Fibroblast of skin of abdomen (primary cell): ENCODE results near the gene TTC9.
A peak's percentile ranks its signal among the peaks of the same experiment; 100 is the strongest.

Source experiments
- DNase-seq: peaks from one replicate; pipeline ENCODE4 v3.0.0-alpha.2; 2013

Gene TTC9

DNA sequence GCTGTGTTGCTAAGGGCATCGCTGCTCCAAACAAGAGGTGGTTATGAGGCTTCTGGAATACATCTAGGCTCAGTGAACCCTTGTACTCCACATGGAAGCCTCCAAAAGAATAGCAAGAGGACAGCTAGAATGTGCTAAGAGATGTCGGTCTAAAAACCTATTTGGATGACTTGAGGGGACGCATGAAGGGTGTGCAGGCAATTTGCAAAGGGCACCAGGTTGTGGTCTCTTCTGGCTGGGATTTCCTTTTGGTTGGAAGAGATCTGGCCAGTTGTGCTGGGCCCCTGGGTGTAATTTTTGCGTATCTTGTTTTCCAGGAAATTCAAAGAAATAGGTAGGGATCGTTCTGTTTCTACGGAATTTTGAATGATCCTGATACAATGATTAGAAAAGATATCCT lies 4.2 kb downstream of the TTC9 start:
- no peak for DNase-seq

DNA sequence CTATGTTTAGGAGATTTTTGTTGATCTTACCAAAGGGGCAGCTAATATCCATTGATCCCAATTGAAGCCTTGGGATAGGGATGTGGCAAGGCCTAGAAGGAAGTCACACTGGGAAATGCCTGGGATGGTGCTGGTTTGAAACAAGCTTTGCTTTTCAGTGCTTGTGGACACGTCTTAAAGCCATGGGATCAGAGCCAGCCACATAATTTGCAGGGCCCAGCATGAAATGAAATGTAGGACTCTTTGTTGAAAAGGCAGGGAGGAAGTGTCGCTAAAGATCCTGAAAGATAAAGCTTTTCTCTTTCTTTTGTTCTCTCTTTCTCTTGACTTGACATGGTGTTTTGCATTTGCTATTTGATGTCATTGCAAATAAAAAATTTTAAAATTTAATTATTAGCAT lies 5.0 kb downstream of the TTC9 start:
- DNase-seq: no peak

DNA sequence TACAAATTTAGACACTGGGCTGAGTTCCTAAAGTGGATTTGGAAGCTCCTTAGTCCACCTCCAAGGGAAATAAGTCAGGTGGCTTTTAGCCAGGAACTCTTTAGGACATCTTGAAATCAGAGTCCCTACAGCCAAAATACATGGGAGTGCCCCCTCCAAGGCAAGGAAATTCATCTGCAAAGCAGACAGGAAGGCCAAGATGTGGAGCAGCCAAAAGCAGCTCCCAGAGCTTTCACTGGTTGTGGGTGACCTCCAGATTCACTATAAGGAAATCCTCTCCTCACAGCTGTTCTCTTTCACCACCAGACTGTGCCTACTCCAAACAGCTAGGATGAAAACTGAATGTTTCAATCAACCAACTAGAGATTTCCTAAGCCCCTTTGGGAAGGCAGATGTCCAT lies 6.6 kb downstream of the TTC9 start:
- no peak for DNase-seq

DNA sequence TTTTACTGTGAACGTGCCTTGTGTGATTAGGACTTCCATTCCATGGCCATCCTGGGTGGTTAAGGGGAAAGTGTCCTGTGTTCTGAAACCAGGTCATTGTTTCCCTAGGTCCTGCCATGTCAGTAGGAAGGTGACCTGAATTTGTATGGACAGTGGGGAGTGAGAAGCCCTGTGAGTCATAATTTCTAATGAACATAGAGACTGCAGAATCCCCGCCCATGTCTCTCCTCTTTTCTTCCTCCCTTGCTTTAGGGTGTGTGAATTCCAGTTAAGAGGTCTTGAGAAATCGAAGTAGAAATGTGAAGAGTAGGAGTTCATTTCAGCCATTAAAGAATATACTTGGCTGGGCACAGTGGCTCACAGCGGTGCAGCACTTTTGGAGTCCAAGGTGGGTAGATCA lies 8.1 kb downstream of the TTC9 start:
- no peak for DNase-seq

DNA sequence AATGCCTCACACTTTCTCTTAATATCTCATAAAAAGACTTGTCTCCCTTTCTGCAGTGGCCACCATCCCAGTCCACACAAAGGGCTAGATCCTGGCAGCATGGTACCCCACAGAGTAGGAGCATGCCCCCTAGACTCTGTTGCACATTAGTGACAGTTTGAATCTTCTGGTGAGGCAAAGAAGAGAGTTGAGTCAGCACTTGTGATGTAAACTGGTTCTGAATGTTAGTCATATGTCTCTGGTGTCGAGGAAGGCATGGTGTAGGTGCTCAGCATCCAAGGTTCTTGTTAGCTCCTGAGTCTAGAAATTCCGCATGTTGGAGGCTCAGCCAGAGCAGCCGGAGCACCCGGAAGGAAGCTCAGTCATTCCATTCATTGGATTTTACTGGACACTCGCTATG lies 9.8 kb downstream of the TTC9 start:
- DNase-seq: no peak

DNA sequence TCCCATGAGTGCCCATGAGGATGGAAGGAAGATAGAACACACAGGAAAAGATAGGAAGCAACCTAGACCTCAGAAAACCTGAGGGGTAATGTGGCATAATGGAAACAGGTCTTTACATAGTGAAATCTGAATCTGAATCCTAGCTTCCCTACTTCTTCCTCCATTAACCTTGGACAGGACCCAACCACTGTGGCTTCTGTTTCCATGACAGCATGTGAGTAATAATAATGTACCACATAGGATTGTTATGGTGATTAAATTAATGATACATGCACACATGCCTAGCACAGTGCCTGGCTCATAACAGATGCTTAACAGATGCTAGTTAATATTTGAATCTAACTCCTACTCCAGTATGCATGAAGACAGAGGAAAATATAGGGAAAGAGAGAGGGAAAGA lies 11.2 kb downstream of the TTC9 start:
- DNase-seq: no peak

DNA sequence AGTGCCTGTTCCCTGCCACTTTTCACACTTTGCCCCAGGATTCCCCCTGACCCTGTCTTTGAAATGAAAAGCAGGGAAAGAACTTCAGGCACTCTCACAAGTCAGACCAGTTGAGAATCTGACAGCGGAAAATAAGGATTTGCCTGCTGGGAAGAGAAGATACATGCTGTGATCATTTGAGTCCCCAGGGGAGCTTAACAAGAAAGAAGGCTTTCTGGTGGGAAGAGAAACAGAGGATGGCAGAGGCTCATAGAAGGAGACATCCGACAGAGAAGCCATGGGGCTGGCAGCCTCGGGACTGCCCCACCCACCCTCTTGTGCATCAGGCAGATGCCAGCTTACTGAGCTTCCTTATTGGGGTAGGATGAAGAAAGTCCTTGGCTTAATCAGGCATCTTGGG lies 11.9 kb downstream of the TTC9 start:
- no peak for DNase-seq

DNA sequence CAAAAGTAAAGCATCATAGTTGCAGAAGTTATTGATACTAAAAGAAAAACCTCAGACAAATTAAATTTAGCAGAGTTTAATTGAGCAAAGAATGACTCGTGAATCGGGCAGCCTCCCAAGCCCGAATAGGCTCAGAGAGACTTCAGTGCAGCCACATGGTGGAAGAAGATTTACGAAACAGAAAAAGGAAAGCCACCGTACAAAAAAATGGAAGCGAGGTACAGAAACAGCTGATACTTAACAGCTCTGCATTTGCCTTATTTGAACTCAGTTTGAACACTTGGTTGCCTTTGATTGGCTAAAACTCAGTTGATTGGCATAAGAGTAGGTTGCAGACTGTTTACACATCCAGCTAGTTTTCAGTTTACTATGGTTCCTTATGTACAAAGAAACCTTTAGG lies 12.9 kb downstream of the TTC9 start:
- no peak for DNase-seq

DNA sequence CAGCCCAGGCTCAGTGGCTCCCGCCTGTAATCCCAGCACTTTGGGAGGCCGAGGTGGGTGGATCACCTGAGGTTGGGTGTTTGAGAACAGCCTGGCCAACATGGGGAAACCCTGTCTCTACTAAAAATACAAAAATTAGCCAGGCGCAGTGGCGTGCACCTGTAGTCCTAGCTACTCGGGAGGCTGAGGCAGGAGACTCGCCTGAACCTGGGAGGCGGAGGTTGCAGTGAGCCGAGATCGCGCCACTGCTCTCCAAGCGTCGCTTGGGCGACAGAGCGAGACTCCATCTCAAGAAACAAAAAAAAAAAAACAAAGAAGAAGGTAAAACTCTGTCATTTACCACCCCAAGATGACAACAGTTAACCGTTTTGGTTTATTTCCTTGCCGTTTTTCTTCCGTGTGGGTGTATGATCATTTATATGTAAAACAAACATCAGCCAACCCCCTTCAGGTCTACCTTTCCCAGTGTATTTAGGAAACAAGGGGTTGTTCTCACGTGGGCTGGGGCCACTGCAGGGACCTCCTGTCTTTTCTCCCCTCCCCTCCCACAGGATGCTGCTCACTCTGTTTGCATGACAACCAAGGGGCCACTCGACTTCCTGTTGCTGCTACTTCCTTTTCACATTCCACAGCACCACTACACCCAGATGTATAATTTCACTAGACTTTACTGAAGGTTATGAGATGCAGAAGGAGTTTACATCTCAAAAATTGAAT lies 13.6 kb downstream of the TTC9 start:
- no peak for DNase-seq

DNA sequence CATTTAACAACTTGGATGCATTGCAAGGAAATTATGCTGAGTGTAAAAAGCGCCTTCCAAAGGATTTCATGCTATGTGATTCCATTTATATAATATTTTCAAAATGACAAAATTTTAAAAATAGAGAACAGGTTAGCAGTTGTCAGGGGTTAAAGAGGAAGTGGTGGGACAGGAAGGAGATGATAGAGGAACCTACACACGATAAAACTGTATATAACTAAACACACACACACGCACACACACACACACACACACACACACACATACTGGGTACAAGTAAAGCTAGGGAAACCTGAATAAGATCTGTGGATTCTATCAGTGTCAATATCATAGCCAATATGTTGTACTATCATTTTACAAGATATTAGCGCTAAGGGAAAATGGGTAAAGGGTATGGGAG lies 17.2 kb downstream of the TTC9 start:
- DNase-seq: no peak

DNA sequence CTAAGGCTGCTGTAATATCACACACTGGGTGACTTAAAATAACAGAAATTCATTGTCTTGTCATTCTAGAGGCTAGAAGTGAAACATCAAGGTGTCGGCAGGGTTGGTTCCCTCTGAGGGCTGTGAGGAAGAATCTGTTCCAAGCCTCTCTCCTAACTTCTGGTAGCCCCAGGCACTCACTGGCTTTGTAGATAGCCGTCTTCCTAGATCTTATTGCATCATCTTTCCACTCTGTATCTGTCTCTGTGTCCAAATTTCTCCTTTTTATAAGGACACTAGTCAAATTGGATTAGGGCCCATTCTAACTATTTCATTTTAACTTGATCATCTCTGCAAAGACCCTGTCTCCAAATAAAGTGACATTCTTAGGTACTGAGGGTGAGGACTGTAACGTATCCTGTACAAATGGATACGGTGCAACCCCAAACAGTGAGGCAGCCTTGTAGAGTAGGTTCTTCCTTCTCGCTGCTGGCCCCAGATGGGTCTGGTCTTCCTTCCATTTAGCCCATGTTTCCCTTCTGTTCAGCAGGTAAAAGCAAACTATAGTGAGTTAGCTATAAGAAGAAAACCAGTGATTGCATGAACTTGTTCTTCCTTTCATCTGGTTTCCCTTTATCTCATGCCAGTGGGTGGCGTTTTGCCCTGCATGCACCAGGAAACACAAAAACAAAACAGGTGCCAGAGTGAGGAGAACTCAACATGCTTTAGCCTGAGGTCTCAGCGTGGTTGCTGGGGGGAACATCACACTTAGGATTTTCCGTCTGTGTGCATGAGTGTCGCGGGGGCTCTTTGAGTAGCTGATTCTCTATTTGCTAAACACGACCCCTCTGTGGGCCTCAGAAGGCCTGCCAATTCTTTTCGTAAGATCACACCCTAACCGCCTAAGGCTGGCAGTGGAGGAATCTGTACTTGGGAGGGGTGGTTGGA lies 19.5 kb downstream of the TTC9 start:
- no peak for DNase-seq

DNA sequence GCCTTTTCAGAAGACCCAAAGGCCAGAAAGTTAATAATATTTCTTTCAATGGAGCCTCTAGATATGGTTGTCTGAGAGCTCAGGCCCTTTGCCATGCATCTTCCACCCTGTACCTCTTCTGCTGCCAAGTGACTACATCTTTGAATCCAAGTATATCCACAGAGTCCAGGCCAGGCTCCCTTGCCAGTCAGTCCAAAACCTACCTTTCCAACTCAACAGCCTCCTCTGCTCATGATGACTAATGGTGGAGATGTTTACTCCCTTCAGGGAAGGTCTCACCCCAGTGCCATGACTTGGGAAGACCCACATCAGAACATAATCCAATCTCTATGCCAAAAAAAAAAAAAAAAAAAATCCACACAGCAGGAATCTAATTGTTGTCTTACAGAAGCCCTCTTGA lies 20.4 kb downstream of the TTC9 start:
- no peak for DNase-seq

DNA sequence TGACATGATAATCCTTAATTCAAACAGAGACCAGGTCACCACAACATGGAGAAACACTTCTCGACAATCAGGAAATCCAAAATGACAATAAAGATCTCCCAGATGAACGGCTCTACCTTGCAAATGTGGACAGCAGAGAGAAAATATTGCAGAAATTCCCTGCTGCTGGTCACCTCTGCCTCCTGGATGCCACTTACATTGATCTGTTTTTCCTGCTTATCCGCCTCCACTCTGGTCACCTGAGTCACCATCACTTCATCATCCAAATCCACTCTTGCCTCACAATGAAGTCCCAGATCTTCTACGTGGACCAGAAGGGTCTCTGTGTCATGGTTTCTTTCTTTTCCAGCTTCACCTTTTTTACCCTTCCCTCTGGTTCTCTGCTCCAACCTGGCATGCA lies 21.1 kb downstream of the TTC9 start:
- DNase-seq: no peak

DNA sequence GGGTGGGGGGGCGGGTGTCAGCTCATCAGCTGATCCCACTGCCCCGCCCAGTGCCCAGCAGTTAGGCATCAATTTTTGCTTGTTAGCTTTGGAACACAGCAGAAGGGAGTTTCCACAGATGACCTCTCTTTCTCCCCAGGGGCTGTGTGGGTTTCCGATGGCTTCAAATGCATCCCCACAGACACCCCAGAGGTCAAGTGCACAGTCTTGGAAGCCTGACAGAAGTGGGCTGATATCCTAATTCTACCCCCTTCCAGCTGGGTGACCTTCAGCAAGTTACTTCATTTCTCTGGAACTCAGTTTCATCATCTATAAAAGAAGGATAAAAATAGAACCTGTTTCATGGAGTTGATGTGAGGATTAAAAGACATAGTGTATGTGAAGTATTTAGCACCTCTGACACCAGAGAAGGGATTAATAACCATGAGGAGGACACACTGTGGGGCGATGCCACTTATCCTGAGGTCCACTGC lies 22.0 kb downstream of the TTC9 start:
- no peak for DNase-seq

DNA sequence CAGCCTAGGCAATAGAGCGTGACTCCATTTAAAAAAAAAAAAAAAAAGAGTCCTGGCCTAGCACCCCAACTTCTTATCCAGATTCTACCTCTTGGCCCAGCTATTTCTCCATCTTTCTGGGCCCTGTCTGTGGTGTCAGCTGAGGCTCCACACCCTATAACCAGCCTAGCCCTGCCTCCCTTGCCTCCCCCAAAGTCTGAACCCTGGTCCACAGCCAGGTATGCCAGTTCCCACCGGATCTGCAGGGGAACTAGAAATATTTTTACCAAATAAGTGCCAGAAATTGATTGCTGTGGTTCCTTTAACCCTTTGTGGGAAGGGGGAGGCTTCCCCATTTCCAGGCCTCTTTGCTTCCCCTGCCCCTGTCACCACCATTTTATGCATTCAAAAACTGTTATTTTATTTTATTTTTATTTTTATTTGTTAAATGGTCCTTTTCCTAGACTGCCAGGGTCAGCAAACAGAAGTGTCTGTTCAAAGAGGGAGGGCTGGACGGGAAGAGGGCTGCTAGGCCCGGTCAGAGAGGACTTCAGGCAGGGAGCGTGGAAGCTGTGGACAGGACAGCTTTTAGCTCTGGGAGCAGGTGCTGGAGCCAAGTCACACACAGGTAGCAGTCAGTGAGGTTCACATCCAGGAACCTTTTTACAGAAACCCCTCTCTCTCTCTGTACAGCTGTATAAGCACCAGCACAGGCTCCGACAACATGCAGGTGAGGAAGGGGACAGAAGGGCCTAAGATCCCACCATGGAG lies 23.2 kb downstream of the TTC9 start:
- no peak for DNase-seq

DNA sequence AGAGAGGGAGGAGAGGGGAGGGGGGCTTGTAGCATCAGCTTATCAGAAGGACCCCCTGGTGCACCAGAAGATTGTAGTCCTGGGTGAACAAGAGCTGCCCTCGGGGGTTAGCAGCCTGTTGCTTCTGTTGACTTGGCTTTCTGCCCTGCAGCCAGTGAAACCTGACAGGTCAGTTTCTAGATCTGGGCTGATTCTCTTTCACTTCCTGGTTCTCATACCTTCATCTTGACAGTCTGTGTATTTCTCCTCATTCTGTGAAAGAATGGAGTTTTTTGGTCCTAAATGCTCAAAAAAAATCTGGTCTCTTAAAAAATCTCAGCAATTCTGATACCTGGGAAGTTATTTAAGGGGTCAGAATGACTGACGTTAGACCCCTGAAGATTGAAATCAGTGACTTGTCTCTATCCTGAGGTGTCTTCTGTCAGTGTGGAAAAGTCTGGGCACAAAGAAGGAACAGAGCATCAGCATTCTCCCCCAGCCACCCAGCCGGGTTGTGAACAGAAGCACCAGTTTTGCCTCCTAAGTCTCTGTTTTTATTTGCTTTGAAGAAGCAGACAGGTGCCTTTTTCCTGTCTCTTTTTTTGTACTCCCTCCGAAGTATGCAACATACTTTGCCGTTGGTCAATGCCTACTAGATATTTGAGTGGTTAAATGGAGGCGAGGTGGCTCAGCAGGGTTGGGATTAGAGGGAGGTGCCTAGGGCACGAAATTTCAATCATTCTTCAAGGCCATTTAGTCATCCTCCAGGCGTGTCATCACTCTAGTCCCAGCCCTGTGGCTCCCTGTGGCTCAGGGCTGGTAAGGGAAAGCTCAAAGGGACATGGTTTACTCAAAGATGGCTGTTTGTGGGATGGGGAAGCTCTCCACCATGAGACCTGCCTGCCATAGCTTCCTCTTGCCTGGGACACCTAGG lies 24.0 kb downstream of the TTC9 start:
- DNase-seq: no peak

DNA sequence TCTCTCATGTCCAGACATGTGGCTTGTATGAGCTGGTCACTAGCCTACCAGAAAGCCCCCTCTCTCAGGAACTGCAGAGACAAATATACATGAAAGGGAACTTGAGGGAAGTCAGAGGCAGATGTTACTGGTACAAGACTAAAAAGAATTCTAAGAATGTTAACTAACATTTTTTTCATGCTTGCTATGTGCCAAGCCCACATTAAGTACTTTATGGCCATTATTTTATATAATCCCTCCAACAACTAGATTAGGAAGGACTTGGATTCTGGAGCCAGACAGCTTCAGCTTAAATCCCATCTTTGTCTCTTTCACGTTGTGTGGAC lies 24.6 kb downstream of the TTC9 start:
- DNase-seq: peak; percentile 25

DNA sequence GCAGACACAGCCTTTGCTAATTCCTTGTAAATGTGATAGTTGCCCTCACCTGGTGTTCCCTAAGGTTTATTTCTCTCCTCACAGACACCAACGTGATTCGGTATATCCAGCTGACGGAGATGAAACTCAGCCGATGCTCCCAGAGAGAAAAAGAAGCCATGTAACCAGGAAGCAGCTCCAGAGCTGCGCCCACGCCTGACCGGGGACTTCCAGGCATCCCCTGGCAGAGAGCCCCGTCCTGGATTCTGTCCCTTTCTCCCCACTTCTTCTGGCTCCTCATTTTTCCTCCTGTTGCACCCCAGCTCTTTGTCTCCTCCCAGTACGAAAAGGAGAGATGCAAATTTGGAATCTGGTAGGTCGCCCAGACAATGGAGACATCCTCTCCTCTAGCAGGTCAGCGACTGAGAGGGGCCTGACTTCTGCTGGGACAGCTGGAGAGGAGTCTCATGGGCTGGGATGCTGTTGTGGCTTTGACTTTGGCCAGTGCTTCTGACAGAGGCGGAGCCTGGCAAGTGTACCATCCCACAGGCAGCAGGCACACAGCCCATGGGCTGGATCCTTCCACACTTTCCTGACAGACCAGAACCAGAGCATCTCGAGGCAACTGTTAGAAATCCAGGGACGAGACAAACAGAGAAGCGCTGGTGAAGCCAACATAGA lies 29.4 kb downstream of the TTC9 start:
- no peak for DNase-seq

DNA sequence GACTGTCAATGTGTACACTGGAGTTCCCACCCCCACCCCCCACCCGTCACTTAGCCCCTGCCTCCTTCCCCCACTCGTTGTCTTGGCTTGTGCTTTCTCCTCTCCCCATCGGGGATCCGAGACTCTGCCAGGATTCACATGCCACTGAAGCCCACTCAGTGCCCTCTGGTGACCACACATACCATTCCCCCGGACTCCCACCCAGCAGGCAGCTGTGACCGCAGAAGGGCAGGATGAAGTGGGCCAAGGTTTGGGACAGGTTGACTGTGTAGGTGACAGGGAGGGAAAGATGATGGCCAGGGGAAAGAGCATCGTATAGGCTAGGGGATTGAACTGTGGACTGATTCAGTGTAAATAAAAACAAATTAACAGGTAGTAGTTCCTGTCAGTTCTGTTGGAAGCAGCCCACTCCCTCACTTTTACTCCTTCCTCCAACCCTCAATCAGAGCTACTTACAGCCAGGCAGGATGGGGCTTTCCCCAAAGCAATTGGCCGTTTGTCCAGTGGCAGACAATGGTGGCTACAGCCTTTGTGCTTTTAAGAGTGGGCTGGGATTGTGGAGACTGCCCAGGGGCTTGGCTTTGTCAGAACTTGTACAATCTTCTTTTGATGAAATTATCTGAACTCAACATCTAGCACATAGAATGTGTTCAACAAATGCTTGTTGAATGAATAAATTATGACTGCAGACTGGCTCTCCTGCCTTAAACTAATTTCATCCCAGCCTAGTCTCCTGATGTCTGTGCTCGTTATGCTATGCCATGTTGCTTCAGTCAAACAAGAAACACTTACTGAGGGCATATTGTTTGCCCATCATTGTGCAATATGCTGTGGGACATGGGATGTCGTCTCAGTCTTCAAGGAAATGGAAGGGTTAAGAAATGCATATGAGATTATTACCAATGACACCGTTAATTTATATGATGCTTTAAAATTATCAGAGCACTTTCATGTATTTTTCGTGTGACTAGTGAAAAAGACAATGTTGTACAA lies 30.2 kb downstream of the TTC9 start:
- DNase-seq: no peak

DNA sequence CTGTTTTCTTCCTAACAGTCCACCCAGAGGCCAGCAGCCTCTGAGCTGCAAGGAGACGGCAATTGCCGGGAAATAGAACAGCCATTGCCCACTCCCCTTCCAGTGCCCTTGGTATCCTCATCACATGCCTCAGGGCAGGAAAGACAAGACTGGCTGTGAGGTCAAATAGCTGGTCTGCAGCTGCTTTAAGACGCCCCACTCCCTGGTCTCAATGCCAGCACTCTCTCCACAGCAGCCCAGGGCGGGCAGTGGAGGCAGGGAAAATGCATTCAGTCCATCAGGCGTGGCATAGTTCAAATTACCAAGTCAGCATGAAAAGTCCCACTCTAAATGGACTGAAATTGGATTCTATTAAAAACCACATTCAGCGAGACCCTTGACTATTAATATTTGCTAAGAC lies 35.6 kb downstream of the TTC9 start:
- no peak for DNase-seq

DNA sequence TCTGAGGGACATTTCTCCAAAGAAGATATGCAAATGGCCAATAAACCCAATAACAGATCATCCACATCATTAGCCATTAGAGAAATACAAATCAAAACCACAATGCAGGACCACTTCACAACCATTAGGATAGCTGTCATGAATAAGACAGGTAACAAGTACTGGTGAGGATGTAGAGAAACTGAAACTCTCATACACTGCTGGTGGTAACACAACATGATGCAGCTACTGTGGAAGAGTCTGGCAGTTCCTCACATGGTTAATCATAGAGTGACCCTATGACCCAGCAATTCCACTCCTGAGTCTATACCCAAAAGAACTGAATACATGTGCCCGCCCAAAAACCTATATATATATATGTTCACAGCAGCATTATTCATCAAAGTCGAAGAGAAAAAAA lies 39.0 kb downstream of the TTC9 start:
- DNase-seq: no peak
